ENCODE results near the gene ABCB4. TPM values are rescaled to one million over a fixed set of nuclear protein-coding genes. Genes with fewer than 3 reads are reported as not detected.

Gene ABCB4
- total and polyA plus RNA-seq, 2 experiments from 2014 or later: 0.37 to 1.2 TPM

GRCh38 chr7:87511510-87511909 is 36.0 kb upstream of the ABCB4 start:
- Histone ChIP-seq H3K4me2 (no peak overlapping the region), H3K36me3 (replicated peaks; ENCODE audit: insufficient read depth, low read depth) (no peaks in the 10 kb centered on the region), H4K20me1 (ENCODE audit: insufficient read depth, poor library complexity, severe bottlenecking) (no peaks in the 10 kb centered on the region), H3K9me3 (ENCODE audit: low read depth) (no peaks in the 10 kb centered on the region), H3K4me1 (ENCODE audit: insufficient read depth) (no peaks in the 10 kb centered on the region), H2AFZ (no peak overlapping the region), H3K79me2 (no peaks in the 10 kb centered on the region), H3K27ac (no peak overlapping the region), H3K4me3 (no peak overlapping the region), H3K27me3 (no peaks in the 10 kb centered on the region), H3K9me2 (replicated peaks; ENCODE audit: insufficient read depth) (no peaks in the 10 kb centered on the region)
- 52% methylated on average over 1 of the region's 1 CpG for WGBS (ENCODE audit: low lambda C conversion rate, missing lambda C conversion rate)
- TF ChIP-seq EZH2 (IDR thresholded peaks at IDR 0.05; ENCODE audit: borderline replicate concordance) (no peak), EZH2phosphoT487 (IDR thresholded peaks at IDR 0.05; ENCODE audit: low read depth, severe bottlenecking, unreplicated experiment) (no peak), CTCF (IDR thresholded peaks at IDR 0.05; ENCODE audit: poor library complexity) (no peak)
- no peak for DNase-seq (ENCODE audit: low spot score)

GRCh38 chr7:87510411-87510875 is 35.0 kb upstream of the ABCB4 start:
- Histone ChIP-seq H3K79me2 (no peaks in the 10 kb centered on the region), H3K9me2 (replicated peaks; ENCODE audit: insufficient read depth) (no peaks in the 10 kb centered on the region), H4K20me1 (ENCODE audit: insufficient read depth, poor library complexity, severe bottlenecking) (no peaks in the 10 kb centered on the region), H3K4me3 (no peak overlapping the region), H3K27me3 (no peaks in the 10 kb centered on the region), H3K27ac (no peak overlapping the region), H2AFZ (no peak overlapping the region), H3K9me3 (ENCODE audit: low read depth) (no peaks in the 10 kb centered on the region), H3K4me1 (ENCODE audit: insufficient read depth) (no peaks in the 10 kb centered on the region), H3K4me2 (no peak overlapping the region), H3K36me3 (replicated peaks; ENCODE audit: insufficient read depth, low read depth) (no peaks in the 10 kb centered on the region)
- DNase-seq (ENCODE audit: low spot score): no peak
- 82% methylated on average over 1 of the region's 1 CpG for WGBS (ENCODE audit: low lambda C conversion rate, missing lambda C conversion rate)
- no peak for TF ChIP-seq EZH2 (IDR thresholded peaks at IDR 0.05; ENCODE audit: borderline replicate concordance)
- TF ChIP-seq EZH2phosphoT487 (IDR thresholded peaks at IDR 0.05; ENCODE audit: low read depth, severe bottlenecking, unreplicated experiment): no peak
- TF ChIP-seq CTCF (IDR thresholded peaks at IDR 0.05; ENCODE audit: poor library complexity): no peak

GRCh38 chr7:87507446-87507845 is 32.0 kb upstream of the ABCB4 start:
- H4K20me1 ChIP-seq (ENCODE audit: insufficient read depth, poor library complexity, severe bottlenecking): no peaks in the 10 kb centered on the region
- no peaks in the 10 kb centered on the region for H3K9me2 ChIP-seq (replicated peaks; ENCODE audit: insufficient read depth)
- WGBS (ENCODE audit: low lambda C conversion rate, missing lambda C conversion rate): 22% methylated on average over 3 of the region's 3 CpGs
- H3K27ac ChIP-seq: no peak overlapping the region
- H3K4me1 ChIP-seq (ENCODE audit: insufficient read depth): no peaks in the 10 kb centered on the region
- TF ChIP-seq EZH2 (IDR thresholded peaks at IDR 0.05; ENCODE audit: borderline replicate concordance) (no peak), EZH2phosphoT487 (IDR thresholded peaks at IDR 0.05; ENCODE audit: low read depth, severe bottlenecking, unreplicated experiment) (no peak), CTCF (IDR thresholded peaks at IDR 0.05; ENCODE audit: poor library complexity) (no peak)
- no peaks in the 10 kb centered on the region for H3K9me3 ChIP-seq (ENCODE audit: low read depth)
- H3K4me3 ChIP-seq: no peak overlapping the region
- H3K4me2 ChIP-seq: no peak overlapping the region
- H3K27me3 ChIP-seq: no peaks in the 10 kb centered on the region
- no peak for DNase-seq (ENCODE audit: low spot score)
- H3K36me3 ChIP-seq (replicated peaks; ENCODE audit: insufficient read depth, low read depth): no peaks in the 10 kb centered on the region
- no peak overlapping the region for H2AFZ ChIP-seq
- H3K79me2 ChIP-seq: no peaks in the 10 kb centered on the region

Data from hepatocyte (in vitro differentiated cells).